NCI-H2081 treated with DMSO at 0.1 percent for 48 hours (cell line): ENCODE results near the gene LIPC.

Experiments used
- DNase-seq: peaks from one replicate; lab custom pipeline; 2025; lab: John Stamatoyannopoulos, UW

The LIPC gene

DNA sequence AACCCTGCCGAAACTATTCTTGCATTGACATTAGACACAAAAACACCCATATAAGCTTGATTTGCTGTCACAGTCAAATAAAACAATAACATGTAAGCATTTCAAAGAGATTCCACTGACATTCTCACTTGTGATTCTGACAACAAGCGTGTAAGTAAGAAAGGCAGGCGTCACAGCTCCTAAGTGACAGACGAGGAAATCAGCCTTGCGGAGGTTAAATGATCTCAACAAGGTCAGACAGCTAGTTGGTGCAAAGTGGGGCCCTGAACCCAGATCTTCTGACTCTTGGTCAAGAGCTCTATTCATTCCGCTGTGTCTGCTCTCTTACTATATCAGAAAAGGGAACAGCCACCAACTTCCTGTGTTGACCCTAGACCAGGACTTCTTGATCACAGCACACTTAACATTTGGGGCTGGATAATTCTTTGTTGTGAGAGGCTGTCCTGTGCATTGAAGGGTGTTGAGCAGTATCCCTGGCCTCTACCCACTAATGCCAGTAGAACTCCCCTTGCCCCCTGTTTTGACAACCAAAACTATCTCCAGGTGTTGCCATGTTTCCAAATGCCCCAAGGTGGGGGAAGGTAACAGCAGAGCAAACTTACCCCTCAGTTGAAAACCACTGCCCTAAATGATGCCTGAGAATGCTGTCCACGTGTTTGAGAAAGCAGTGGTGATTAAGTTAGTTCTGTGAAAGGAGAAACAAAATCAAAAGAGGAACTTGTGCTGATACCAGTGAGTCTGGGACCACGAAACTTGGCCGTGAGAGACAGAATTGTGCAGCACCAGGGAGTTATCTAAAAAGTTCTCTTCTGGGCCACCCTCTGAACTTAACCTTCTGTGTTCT, 86.1 kb downstream of the LIPC start:
- DNase-seq = no peak

- DNase-seq = no peak
These were observed 86.8 kb downstream of the LIPC start for GRCh38 chr15:58518626-58519025.

- DNase-seq = no peak
These were observed 87.7 kb downstream of the LIPC start for GRCh38 chr15:58519516-58519915.

DNA sequence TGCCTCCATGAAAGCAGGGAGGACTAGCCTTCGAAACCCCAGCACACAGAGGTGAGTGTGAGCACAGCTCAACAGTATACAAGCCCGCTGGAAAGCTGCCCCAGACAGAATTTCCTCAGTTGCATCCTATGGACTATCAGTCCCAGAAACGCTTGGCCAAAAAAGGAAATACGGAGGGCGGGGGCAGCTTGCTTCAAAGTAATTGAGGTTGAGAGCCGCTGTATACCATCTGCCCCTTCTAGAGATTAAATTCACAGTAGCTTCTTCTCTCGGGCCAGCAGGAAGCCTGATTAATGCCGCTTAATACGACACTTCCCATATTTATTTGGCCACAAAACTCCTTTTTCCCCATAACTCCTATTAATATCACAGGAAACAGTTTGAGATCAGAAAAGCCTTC, 88.7 kb downstream of the LIPC start:
- DNase-seq = no peak

DNA sequence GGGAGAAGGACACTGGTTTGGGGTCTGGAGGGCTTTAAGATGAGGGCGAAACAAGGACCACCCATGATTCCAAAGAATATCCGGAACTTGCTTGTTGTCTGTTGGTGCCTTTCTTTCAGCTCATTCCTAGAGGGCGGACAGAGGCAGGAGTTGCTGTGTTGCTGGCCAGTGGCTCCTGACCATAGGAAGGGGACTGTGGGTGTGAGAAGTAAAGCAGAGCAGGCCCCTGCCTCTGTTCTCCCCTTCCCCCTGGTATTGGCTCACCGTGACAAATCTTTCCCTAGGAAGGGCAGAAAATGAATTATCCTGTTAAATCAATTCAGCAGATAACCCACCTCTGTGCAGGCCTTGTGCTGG, 89.1 kb downstream of the LIPC start:
- DNase-seq = no peak

DNA sequence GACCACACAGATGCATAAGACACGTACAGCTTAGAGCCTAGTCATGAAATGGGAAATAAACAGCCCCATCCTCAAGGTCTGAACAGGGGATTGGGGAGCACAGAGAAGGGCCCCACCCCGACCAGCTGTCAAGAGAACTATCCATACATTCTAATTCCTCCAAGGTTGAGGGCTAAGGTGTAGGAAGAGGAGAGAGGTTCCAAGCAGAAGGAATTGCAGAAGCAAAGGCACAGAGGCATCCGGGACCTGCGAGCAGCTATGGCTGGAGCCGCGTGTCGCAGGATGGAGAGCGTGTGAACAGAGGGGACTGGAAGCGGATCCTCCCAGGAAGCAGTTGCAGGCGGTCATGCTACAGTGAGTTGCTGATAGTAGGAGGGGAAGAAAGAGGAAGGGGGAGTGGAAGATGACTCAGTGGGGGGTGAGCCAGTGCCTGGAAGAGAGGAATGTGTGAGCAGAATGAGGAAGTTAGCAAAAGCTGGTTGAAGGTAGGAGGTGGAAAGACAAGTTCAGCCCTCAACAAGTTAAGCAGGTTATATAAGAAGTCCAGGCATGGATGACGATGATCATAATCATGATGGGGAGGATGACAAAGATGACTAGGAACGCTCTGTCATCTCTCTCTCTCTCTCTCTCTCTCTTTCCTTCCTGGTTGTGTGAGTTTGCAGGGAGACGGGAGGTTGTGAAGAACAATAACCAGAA, 89.7 kb downstream of the LIPC start:
- DNase-seq = no peak

- no peak for DNase-seq
These were observed 90.6 kb downstream of the LIPC start for GRCh38 chr15:58522391-58522790.

- DNase-seq = no peak
These were observed 91.1 kb downstream of the LIPC start for GRCh38 chr15:58522865-58523264.

DNA sequence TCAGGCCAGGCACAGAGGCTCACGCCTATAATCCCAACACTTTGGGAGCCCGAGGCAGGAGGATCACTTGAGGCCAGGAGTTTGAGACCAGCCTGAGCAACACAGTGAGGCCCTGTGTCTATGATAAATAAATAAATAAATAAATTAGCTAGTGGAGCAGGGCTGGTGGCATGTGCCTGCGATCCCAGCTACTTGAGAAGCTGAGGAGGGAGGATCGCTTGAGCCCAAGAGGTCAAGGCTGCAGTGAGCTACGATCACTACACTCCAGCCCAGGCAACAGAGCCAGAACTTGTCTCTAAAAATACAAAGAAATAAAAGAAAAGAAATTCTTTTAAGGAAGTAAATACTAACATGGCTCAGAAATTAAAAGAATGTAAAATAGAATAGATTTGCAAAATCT, 91.8 kb downstream of the LIPC start:
- DNase-seq = no peak

DNA sequence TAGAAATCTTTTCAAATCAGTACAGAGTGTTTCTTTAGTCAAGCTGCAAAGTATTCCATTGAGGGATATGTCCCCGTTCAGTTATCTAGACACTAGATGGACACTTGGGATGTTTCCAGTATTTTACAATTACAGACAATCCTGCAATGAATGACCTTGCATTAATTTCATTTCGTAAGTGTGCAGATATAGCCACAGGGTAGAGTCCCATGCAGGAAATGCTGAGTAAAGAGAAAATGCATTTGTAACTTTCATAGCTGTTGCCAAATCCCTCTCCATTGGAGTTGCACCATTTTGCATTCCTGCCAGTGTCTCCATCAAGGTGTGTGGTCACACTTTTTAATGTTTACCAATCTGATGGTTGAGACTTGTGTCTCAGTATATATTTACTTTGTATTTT, 92.5 kb downstream of the LIPC start:
- DNase-seq = no peak

DNA sequence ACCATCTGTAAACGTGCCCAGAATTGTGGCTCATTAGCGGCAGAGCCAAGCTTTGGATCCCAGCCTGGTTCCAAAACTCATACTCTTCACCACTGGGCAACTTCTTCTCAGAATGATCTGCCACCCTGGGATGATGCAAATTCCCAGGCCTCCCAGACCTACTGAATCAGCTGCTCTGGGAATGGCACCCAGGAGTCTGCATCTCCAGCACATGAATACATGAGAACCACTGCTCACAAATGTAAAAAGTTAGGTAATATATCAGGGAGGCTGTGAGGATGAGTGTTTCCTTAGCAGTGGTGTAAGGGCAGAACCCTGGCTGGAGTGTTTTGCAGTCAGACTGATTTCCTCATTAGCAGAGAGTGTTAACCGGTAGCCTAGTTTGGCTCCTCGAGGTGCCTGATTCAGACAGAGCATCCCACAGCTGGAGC, 94.2 kb downstream of the LIPC start:
- no peak for DNase-seq

DNA sequence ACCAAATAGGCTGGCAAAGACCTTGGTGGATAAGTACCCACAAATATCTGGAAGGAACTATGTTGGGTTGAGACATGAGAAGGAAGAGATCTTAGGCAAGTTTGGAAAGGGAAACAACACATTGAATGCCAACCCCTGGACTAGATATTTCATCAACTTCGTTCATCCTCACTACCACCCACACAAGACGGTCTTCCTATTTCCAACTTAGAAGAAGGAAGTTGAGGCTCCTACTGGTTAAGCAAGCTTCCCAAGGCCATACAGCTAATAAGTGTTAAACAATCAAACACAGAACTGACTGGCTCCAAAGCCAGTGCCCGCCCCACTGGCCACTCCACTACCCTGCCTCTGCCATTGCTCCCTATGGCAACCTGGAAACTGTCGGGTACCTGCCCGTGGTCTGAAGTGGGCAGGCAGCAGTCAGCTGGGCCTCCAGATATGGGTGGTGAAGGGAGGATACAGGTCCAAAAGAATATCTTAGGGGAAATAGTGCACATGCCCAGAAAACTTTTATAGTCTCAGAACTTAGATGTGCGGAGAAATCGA, 94.9 kb downstream of the LIPC start:
- DNase-seq = no peak

DNA sequence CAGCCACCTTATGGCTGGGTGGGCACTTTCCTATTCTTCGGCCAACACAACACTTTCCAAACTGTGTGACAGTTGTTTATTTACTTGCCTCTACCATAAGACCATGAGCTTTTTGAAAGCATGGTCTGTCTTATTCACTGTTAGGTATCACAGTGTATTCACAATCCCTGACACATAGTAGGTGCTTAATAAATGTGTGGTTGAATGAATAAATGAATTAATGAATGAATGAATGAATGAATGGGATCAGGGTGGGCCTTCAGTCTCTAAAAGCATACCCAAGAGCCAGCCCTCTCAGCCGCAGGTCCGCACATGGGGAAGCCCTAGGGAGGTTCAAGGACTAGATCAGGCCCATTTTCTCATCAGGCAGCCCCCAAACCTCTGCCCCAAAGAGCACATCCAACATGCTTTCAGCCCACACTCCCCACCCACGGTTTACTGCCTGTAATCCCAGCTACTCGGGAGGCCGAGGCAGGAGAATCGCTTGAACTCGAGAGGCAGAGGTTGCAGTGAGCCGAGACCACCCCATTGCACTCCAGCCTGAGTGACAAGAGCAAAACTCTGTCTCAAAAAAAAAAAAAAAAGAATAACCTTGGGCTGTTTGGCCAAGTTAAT, 95.9 kb downstream of the LIPC start:
- no peak for DNase-seq

GRCh38 chr15:58528188-58528870, 96.5 kb downstream of the LIPC start:
- DNase-seq = no peak

DNA sequence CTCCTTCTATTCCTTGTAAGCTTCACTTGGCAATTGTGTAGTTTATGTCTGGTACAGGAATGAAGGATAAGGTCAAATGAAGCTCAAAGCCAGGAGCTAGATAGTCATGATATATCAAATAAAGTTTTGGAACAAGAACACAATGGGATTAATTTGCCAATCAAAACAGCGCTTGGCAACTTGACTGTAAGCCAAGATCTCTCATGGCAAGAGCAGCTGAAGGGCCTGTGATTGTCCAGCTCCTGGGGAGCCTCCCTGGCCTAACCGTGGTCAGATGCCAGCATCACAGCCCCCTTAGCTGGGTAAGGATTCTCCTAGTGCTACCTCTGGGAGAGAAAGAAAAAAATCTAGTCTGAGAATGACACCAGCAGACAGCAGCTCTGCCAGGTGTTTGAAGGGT, 97.2 kb downstream of the LIPC start:
- DNase-seq = no peak

- DNase-seq = no peak
These were observed 98.3 kb downstream of the LIPC start for GRCh38 chr15:58530056-58530590.

DNA sequence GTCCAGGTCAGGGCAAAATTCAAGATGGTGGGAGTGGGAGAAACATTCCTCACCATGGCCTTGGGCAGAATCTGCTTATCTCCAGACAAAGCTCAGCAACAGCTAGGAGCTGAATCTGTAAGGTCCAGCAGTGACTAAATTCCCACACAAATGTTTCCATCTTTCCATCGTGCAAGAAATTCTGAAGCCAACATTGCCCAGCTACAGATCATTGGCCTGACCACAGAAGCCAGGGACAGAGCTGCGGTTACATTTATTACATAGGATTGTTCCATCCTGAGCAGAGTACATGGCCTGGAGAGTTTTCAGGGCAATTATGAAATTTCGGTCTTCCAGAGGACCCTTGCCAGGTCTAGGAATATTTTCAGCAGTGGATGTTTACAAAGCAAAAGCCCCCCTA, 100.3 kb downstream of the LIPC start:
- no peak for DNase-seq

DNA sequence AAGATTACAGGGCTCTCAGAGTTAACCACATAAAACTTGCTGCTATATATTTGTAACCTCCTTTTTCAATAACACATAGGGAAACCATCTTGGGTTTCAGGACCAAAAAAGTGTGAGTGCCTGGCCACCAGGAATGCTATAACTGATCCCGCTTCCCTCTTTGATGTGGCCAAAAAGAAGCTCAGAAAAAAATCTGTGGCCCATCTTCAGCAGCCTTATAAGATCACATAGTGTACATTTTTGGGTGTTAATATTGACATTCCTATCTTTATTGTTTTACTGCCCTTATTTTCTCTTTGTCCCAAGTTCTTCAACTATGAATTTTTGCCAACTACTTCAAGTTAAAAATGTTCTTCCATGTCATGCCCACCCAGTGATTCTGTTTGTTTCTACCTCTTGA, 102.8 kb downstream of the LIPC start:
- DNase-seq = no peak

DNA sequence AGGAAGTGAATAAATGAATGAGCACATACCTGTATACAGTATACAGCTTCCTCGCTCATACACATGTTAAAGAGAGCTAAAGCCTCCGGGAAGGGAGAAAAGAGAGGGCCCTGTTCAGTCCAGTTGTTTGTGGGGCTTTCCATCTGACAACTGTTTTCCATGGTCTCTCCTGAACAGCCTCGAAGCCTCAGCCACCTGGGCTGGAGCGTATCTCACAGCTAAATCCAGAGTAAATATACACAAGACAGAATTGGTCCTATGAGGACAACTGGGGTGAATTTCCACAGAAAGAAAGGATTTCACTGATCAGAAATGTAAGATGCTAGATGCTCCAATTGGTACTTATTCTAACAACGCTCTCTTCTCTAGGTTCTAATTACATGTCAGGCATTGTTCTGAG, 103.5 kb downstream of the LIPC start:
- no peak for DNase-seq

DNA sequence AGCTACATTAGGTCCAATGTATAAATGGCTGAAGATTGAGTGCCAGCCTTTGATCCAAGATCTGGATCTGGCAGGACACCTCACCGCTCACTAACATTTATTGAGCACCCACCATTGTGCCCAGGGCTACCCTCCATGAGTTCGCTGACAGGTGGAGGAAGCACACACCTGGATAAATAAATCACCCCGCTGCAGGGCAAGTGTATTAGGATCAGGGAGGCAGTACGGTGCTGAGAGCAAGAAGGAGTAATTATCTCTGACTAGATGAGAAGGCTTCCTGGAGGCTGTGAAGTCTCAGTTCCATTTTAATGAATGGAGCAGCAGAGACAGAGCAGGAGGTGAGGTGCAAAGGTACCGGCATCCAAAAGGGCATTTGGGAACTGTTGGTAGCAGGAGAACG, 104.1 kb downstream of the LIPC start:
- DNase-seq = no peak

DNA sequence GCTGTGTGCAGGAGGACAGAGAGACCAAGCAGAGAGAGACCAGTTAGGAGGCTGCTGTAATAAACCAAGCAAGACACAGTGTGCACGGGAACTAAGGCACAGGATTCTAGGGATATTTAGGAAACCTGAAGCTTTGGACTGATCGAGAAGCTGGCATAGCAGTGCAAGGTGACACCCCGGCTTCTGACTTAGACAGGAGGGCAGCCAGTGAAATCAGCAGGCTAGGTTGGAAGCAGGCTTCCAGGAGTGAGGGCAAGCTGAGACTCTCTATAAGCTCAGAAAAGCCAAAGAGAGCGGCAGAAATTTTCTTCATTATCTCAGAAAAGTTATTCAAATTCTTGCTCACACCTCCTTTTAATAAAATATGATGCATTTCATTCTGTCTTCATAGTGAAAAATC, 104.6 kb downstream of the LIPC start:
- no peak for DNase-seq

GRCh38 chr15:58537033-58537432, 105.2 kb downstream of the LIPC start:
- DNase-seq = no peak
